Measurements from ENCODE around the gene VEGFA. TPM values are rescaled to one million over a fixed set of nuclear protein-coding genes. Genes with fewer than 3 reads are reported as not detected.

VEGFA gene
- total RNA-seq, 1 donor from 2014 or later, result 136 TPM

DNA sequence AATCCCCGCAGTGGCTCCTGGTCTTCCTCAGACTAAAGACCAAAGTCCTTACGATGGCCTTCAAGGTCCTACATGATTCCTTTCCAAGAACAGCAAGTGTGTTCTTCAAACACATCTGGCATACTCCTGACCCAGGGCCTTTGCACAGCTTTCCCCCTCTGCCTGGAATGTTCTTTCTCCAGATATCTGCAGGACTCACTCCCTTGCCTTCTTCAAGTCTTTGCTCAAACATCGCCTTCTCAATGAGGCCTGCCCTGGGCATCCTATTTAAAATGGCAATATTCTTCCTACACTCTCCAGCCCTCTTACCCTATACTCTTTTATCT, 30.2 kb downstream of the VEGFA start:
- no peaks in the 10 kb centered on the region for H3K9me3 Mint-ChIP-seq
- no peak for DNase-seq (ENCODE audit: extremely low spot score, unreplicated experiment)
- no peak overlapping the region for H3K4me3 Mint-ChIP-seq
- H3K4me1 Mint-ChIP-seq (ENCODE audit: unreplicated experiment), result peaks cover 35% of the 10 kb centered on the region
- peak overlapping the region; percentile 9 for H3K27ac Mint-ChIP-seq
- TF ChIP-seq, protein P1, sequence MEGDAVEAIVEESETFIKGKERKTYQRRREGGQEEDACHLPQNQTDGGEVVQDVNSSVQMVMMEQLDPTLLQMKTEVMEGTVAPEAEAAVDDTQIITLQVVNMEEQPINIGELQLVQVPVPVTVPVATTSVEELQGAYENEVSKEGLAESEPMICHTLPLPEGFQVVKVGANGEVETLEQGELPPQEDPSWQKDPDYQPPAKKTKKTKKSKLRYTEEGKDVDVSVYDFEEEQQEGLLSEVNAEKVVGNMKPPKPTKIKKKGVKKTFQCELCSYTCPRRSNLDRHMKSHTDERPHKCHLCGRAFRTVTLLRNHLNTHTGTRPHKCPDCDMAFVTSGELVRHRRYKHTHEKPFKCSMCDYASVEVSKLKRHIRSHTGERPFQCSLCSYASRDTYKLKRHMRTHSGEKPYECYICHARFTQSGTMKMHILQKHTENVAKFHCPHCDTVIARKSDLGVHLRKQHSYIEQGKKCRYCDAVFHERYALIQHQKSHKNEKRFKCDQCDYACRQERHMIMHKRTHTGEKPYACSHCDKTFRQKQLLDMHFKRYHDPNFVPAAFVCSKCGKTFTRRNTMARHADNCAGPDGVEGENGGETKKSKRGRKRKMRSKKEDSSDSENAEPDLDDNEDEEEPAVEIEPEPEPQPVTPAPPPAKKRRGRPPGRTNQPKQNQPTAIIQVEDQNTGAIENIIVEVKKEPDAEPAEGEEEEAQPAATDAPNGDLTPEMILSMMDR (conservative IDR thresholded peaks at IDR 0.05), result no peak
- no peaks in the 10 kb centered on the region for H3K36me3 Mint-ChIP-seq
- H3K27me3 Mint-ChIP-seq, result no peaks in the 10 kb centered on the region

DNA sequence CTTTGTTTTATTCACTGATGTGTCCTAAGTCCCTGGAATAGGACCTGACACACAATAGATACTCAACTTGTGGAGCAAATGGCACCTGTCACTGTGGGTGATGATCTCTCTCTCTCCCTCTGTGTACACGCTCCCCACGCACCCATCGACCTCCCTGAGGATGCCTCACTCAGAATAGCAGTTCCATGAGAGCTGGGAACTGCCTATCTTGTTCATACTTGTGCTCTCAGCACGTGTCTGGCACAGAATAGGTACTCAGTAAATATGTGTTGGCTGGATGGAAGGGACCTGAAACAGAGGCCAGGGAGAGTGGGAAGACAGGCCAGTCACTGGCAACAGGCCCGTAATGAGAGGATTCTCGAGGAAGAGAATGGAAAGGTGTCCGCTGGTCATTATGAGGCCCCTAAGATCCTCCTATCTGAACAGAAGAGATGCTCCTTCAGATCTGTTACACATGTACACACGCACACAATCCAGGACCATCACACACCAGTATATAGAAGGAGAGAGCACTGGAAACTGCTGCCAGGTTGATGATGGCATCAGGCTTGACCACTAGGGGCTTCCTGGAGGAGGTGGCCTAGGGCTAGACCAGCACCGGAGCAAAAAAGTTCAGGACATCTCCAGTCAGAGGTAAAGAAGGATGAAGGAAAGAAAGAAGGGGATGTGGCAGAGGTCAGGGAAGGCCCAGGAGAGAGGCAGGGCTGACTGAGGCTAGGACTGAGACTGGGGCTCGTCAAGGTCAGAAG, 30.9 kb downstream of the VEGFA start:
- TF ChIP-seq, protein P1 (conservative IDR thresholded peaks at IDR 0.05), result peak; percentile 43
- H3K27me3 Mint-ChIP-seq, result no peaks in the 10 kb centered on the region
- no peak for DNase-seq (ENCODE audit: extremely low spot score, unreplicated experiment)

DNA sequence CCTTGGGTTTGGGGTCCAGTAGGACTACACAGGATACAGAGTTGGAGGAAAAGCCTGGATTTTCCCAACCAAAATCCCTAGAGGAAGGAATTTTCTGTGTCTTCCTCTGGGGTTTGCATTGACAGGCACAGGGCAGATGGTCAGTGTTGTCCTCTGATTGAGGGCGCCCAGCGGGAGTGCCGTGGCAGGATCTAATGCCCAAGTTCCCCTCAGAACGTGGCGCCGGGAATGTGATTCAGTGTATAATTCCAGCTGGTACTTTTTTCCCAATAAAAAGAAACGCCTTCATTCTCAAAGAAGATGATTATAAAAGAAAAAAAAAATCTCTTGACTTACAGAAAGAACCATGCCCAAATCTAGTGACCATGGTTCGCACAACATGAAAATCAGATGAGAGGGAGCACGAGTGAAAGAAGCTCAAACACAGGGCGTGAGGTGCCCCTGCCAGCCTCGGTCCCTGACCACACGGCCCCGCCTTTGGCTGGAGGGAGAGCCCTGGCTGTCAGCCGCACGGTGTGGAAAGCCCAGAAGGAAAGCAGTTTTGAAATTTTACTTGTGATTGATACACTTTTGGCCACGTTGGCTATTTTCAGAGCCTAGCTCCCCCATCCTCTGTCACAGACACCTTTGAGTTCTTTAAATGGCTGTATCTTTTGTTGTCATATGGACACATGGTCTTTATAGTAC, 31.6 kb downstream of the VEGFA start:
- TF ChIP-seq, protein P1 (conservative IDR thresholded peaks at IDR 0.05), result no peak
- no peaks in the 10 kb centered on the region for H3K27me3 Mint-ChIP-seq
- no peak overlapping the region for H3K4me3 Mint-ChIP-seq
- peak overlapping the region; percentile 20 for H3K27ac Mint-ChIP-seq
- DNase-seq (ENCODE audit: extremely low spot score, unreplicated experiment), result no peak
- no peaks in the 10 kb centered on the region for H3K36me3 Mint-ChIP-seq
- no peaks in the 10 kb centered on the region for H3K9me3 Mint-ChIP-seq
- H3K4me1 Mint-ChIP-seq (ENCODE audit: unreplicated experiment), result peaks cover 37% of the 10 kb centered on the region

More for the DNA sequence above, 30.9 kb downstream of the VEGFA start:
- Mint-ChIP-seq H3K4me1 (ENCODE audit: unreplicated experiment) (peaks cover 36% of the 10 kb centered on the region), H3K4me3 (no peak overlapping the region), H3K36me3 (no peaks in the 10 kb centered on the region), H3K9me3 (no peaks in the 10 kb centered on the region), H3K27ac (no peak overlapping the region)

DNA sequence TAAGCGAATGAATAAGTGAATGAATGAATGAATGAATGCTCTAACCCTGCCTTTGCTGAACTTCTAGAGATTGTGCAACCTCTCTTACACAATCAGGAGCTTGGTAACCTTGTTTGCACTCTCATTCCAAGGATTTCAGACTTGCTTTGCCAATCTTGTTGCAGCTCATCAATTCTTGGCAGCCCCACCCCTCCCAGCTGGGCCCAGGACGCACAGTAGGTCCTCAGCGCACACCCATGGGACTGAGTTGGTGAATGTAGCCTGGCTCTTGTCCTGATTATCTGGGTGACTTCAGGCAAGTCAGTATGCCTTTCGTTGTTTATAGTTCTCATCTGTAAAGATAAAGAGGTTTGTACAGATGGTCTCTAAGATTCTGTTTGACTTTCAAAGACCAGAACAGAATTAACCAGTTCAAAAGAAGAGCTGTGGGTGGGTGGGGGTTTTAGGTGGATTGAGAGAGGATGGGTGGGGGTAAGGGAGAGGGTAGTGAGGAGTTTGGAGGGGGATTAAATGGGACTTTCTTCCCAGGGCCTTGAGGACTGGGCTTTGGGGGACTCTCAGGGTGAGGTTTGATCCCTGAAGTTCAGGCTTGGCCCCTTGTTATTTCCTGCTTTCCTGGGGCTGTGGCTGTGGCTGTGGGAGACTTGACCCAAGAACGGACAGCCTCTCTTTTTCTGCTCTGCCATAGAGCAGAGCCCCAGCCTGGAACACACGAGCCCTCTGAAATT, 33.2 kb downstream of the VEGFA start:
- Mint-ChIP-seq H3K4me1 (ENCODE audit: unreplicated experiment) (peaks cover 44% of the 10 kb centered on the region), H3K4me3 (no peak overlapping the region), H3K27me3 (no peaks in the 10 kb centered on the region), H3K36me3 (no peaks in the 10 kb centered on the region), H3K27ac (no peak overlapping the region), H3K9me3 (no peaks in the 10 kb centered on the region)
- TF ChIP-seq, protein P1 (conservative IDR thresholded peaks at IDR 0.05), result no peak
- no peak for DNase-seq (ENCODE audit: extremely low spot score, unreplicated experiment)

DNA sequence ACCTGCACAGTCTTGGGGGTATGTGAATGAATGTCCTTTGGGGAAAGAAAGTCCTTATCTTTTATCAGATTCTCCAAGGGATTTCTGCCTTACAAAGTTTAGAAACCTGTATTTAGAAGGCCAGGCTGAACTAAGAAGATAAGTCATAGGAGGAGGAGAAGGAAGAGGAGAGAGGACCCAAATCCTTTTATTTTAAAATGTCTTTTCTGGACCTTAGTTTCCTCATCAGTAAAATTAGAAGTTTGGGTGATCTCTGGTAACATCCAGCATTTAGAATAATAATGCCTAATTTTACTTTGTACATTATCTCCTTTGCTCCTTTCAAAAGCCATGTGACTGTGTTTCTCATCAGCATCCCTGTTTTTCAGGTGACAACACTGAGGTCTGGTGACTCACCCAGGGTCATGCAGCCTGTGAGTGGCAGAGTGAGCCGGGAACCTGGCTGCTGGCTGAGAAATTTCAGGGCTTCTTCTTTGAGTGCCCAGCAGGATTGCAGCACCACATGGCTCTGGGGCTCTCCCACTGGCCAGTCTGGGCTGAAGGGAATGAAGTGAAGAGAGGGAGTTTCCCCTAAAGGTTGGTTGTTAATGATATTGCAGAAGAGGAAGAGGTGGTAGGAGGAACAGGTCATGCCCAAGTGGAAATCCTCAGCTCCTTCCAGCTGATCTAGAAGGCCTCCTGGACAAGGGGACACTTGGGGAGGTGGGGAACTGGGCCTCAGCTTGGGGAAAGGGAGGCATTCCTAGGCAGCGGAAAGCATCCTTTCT, 34.0 kb downstream of the VEGFA start:
- DNase-seq (ENCODE audit: extremely low spot score, unreplicated experiment), result no peak
- H3K9me3 Mint-ChIP-seq, result no peaks in the 10 kb centered on the region
- peak overlapping the region; percentile 84 for H3K27ac Mint-ChIP-seq
- no peak overlapping the region for H3K4me3 Mint-ChIP-seq
- peaks cover 38% of the 10 kb centered on the region for H3K4me1 Mint-ChIP-seq (ENCODE audit: unreplicated experiment)
- H3K27me3 Mint-ChIP-seq, result no peaks in the 10 kb centered on the region
- TF ChIP-seq, protein P1 (conservative IDR thresholded peaks at IDR 0.05), result no peak
- H3K36me3 Mint-ChIP-seq, result no peaks in the 10 kb centered on the region

Data from type B pancreatic cell (in vitro differentiated cells).